Heart left ventricle (tissue), 16 donors: Measurements from ENCODE around the gene SEMA3E. TPM values are rescaled to one million over a fixed set of nuclear protein-coding genes. Genes with fewer than 3 reads are reported as not detected.

Experiments
- ATAC-seq, 4 donors: fragments of 200-7000 bp; cut with Tn5 transposase; one replicate each; pipeline ENCODE4 v1.9.1; 2020 to 2022; ENCODE audit warnings: moderate library complexity in 4 of 4, mild to moderate bottlenecking in 3 of 4, moderate number of reproducible peaks in 1 of 4
- DNase-seq, 5 donors: peaks; one replicate each; pipeline ENCODE4 v3.0.0-alpha.2; 2020
- H3K27ac ChIP-seq, 12 donors: fragments of 200-600 bp; sonication (generic) in 4 of 12; one replicate each; pipeline versions ENCODE4 v1.5.0 to v1.8.0; 2016 to 2022; ENCODE audit warnings: mild to moderate bottlenecking in 2 of 12
- H3K27me3 ChIP-seq, 9 donors: fragments of 200-600 bp; sonication (generic) in 2 of 9; one replicate each; pipeline versions ENCODE4 v1.5.1 to v1.8.0; 2016 to 2022; ENCODE audit warnings: mild to moderate bottlenecking in 3 of 9
- H3K36me3 ChIP-seq, 9 donors: fragments of 200-600 bp; sonication (generic) in 2 of 9; one replicate each; pipeline versions ENCODE4 v1.5.0 to v1.8.0; 2018 to 2022; ENCODE audit warnings: mild to moderate bottlenecking in 2 of 9
- H3K4me1 ChIP-seq, 12 donors: fragments of 200-600 bp; sonication (generic) in 4 of 12; one replicate each; pipeline versions ENCODE4 v1.5.0 to v1.8.0; 2016 to 2022; ENCODE audit warnings: mild to moderate bottlenecking in 3 of 12
- H3K4me3 ChIP-seq, 12 donors: fragments of 200-600 bp; sonication (generic) in 4 of 12; one replicate each; pipeline versions ENCODE4 v1.5.0 to v1.8.0; 2017 to 2022; ENCODE audit warnings: mild to moderate bottlenecking in 9 of 12, moderate library complexity in 4 of 12
- H3K9me3 ChIP-seq, 12 donors: fragments of 200-600 bp; sonication (generic) in 4 of 12; one replicate each; pipeline versions ENCODE4 v1.5.0 to v1.8.0; 2016 to 2022; ENCODE audit warnings: mild to moderate bottlenecking in 1 of 12
- CTCF ChIP-seq, 12 donors: fragments of 200-600 bp; sonication (generic) in 4 of 12; IDR thresholded peaks; one replicate each; pipeline versions ENCODE4 v1.5.0 to v1.8.0; 2018 to 2022; ENCODE audit warnings: antibody characterized with exemption in 12 of 12, mild to moderate bottlenecking in 5 of 12
- POLR2A ChIP-seq, 2 donors: fragments of 450-650 bp; IDR thresholded peaks; one replicate each; pipeline ENCODE4 v1.6.1; 2017; ENCODE audit warnings: antibody characterized with exemption in 2 of 2, mild to moderate bottlenecking in 2 of 2, moderate library complexity in 2 of 2
- WGBS, 4 donors: extraction: QIAGEN DNeasy Blood & Tissue Kit in 2 of 4; methylation state at CpG; one replicate each; pipeline versions ENCODE4 v1.1.5 to v1.1.7; 2013 to 2018; 5-methylcytosine and 5-hydroxymethylcytosine counted together
- intact Hi-C, 10 donors: fragments of 100-400 bp; cut with DNase I; formaldehyde crosslinking; loops; one replicate each; pipeline versions ENCODE4 v1.11.1 to v1.14.2; 2022
- polyA plus RNA-seq, 2 donors: library from polyadenylated mRNA; stranded (reverse); fragments of 200-250 nt; gene quantifications; one replicate each; pipeline ENCODE4 v1.2.3, GENCODE V29; 2013
- total RNA-seq, 9 donors: library from RNA; depleted of rRNA in 2 of 9; stranded (reverse); fragments of >200 nt in 2 of 9; fragmentation: NEBNext Ultra II Directional in 3 of 9; extraction: Animal tissue kit (Norgen Biotek cat#: 25700) in 3 of 9; gene quantifications; one replicate each; pipeline versions ENCODE4 v1.1.0 to v1.2.4, GENCODE V29; 2016 to 2023
- donor health status: ischemic (EF 13 %, LVEDD 7.1; RV severe dilation, severe dysfunction).
- donor health status: healthy with polysubstance abuse.
- donor health status: DM: no; HTN: yes; CAD: no.
- donor health status: DM: no; HTN: no; CAD: no.
- donor health status: ischemic (EF 25% LVEDD 6.9; RV normal size, moderate dysfunction).
- donor health status: ischemic (EF 25% LVEDD 5.7; RV mildly dilated, moderate dysfunction).
- donor health status: healthy.
- donor health status: DM: yes; HTN: yes; CAD: no.
- donor health status: ischemic (EF 35%, LVEDD 5.7; RV mildly dilated, moderate dysfunction).
- donor health status: nonischemic (EF 11% LVEDD 7.7; RV severe dilation, severe dysfunction).
- donor health status: DM: yes; HTN: yes; CAD: no.
- donor health status: PGD.
- donor health status: ischemic (EF 29% LVEDD 5.4; RV normal size, mild dysfunction).
- donor health status: nonischemic (EF 23%, LVEDD 6.1; RV moderate dilation, normal function).

SEMA3E gene
- total and polyA plus RNA-seq, 11 donors: 0.04 to 1.2 (median 0.17) TPM; not detected in 3

DNA sequence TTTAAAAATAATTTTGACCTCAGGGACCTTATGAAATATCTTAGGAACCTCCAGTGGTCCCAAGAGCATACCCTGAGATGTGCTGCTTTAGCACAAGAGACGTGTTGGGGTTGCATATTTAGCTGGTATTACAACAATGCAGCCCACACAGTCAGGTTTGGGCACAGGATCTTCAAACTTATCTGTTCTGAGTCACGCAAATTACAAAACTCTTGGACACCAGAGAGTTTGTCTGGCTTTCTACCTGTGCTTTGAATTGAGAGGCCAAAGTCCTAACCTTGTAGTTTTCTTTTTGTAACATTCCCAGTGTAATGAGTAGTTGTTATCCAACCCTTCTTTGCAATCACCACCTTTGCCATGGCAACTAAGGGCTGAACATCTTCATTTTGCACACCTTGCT, 322.7 kb downstream of the SEMA3E start:
- WGBS, 4 donors: 43 to 53% (median 49%) methylated on average over 2 of the region's 2 CpGs
- ATAC-seq (no peak), DNase-seq (no peak)

GRCh38 chr7:83325083-83325482, 323.9 kb downstream of the SEMA3E start:
- Histone ChIP-seq H3K4me3 (no peak overlapping the region), H3K36me3 (no peaks in the 10 kb centered on the region), H3K9me3 (peaks cover 0 to 3% (median 0%) of the 10 kb centered on the region in 12 donors), H3K27ac (no peak overlapping the region), H3K27me3 (no peaks in the 10 kb centered on the region), H3K4me1 (no peaks in the 10 kb centered on the region)
- TF ChIP-seq POLR2A (IDR thresholded peaks at IDR 0.05) (no peak), CTCF (IDR thresholded peaks at IDR 0.05) (no peak)
- ATAC-seq (no peak), DNase-seq (no peak)
- WGBS, 4 donors: 94 to 96% (median 95%) methylated on average over 5 of the region's 5 CpGs
- intact Hi-C loops: no loop called here

More for the DNA sequence above, 322.7 kb downstream of the SEMA3E start:
- Histone ChIP-seq H3K27ac (no peak overlapping the region), H3K4me3 (no peak overlapping the region), H3K4me1 (no peaks in the 10 kb centered on the region), H3K9me3 (peaks cover 0 to 3% (median 0%) of the 10 kb centered on the region in 12 donors), H3K27me3 (no peaks in the 10 kb centered on the region), H3K36me3 (no peaks in the 10 kb centered on the region)
- TF ChIP-seq CTCF (IDR thresholded peaks at IDR 0.05) (no peak), POLR2A (IDR thresholded peaks at IDR 0.05) (no peak)
- intact Hi-C loops: no loop called here

DNA sequence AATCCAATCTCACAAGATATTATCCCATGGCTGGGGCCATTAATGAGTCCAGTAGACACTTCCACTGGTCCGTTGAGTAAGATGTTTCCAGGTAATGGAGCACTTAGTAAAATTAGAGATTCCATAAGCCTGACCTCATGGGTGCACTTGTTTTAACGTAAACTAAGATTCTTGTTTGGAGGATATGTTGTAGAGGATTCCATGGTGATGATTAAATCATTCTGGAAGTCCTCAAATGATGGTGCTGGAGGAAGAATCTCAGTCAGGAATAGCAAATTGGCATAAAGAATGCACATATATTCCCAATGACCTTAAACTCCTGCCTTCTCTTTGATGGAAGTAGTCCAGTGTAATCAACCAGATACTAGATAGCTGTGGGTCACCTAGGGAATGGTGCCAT, 324.3 kb downstream of the SEMA3E start:
- no peak for TF ChIP-seq CTCF (IDR thresholded peaks at IDR 0.05)
- no peak for TF ChIP-seq POLR2A (IDR thresholded peaks at IDR 0.05)
- 76 to 87% (median 80%) methylated on average over 2 of the region's 2 CpGs for WGBS, 4 donors
- Histone ChIP-seq H3K36me3 (no peaks in the 10 kb centered on the region), H3K27ac (no peak overlapping the region), H3K27me3 (no peaks in the 10 kb centered on the region), H3K4me1 (no peaks in the 10 kb centered on the region), H3K4me3 (no peak overlapping the region), H3K9me3 (peaks cover 0 to 3% (median 0%) of the 10 kb centered on the region in 12 donors)
- intact Hi-C loops: no loop called here
- DNase-seq: no peak
- no peak for ATAC-seq

- H3K4me3 ChIP-seq: no peak overlapping the region
- no peaks in the 10 kb centered on the region for H3K4me1 ChIP-seq
- TF ChIP-seq CTCF (IDR thresholded peaks at IDR 0.05): no peak
- TF ChIP-seq POLR2A (IDR thresholded peaks at IDR 0.05): no peak
- no peaks in the 10 kb centered on the region for H3K27me3 ChIP-seq
- no peak for ATAC-seq
- peaks cover 0 to 3% (median 0%) of the 10 kb centered on the region in 12 donors for H3K9me3 ChIP-seq
- intact Hi-C loops: no loop called here
- WGBS, 4 donors: 8 to 34% (median 28%) methylated on average over 1 of the region's 1 CpG
- no peaks in the 10 kb centered on the region for H3K36me3 ChIP-seq
- DNase-seq: no peak
- no peak overlapping the region for H3K27ac ChIP-seq
These were observed 327.9 kb downstream of the SEMA3E start for GRCh38 chr7:83321011-83321410.
